Tibial nerve (tissue), 4 donors: ENCODE data around the gene ZNF331. TPM values are rescaled to one million over a fixed set of nuclear protein-coding genes. Genes with fewer than 3 reads are reported as not detected.
A peak's percentile ranks its signal among the peaks of the same experiment; 100 is the strongest.

Experiments used
- DNase-seq, 2 donors: peaks; one replicate each; pipeline ENCODE4 v3.0.0-alpha.2; 2019; ENCODE audit warnings: low spot score in 2 of 2
- H3K27ac ChIP-seq, 4 donors: fragments of 200-600 bp; sonication (generic) in 3 of 4; one replicate each; pipeline ENCODE4 v1.5.1; 2017 to 2019; ENCODE audit warnings: mild to moderate bottlenecking in 1 of 4
- H3K27me3 ChIP-seq, 2 donors: fragments of 200-600 bp; sonication (generic) in 1 of 2; one replicate each; pipeline versions ENCODE4 v1.5.1 to v1.6.0; 2017 to 2019
- H3K36me3 ChIP-seq, 3 donors: fragments of 200-600 bp; sonication (generic); one replicate each; pipeline ENCODE4 v1.5.1; 2018 to 2019
- H3K4me1 ChIP-seq, 4 donors: fragments of 200-600 bp; sonication (generic) in 3 of 4; one replicate each; pipeline ENCODE4 v1.5.1; 2017 to 2019
- H3K4me3 ChIP-seq, 4 donors: fragments of 200-600 bp; sonication (generic) in 3 of 4; one replicate each; pipeline ENCODE4 v1.5.1; 2017 to 2019; ENCODE audit warnings: mild to moderate bottlenecking in 1 of 4, moderate library complexity in 1 of 4
- H3K9me3 ChIP-seq, 4 donors: fragments of 200-600 bp; sonication (generic) in 3 of 4; one replicate each; pipeline ENCODE4 v1.5.1; 2017 to 2019
- EP300 ChIP-seq, 2 donors: sonication (generic); formaldehyde crosslinking; IDR thresholded peaks; one replicate each; pipeline ENCODE4 v1.6.1; 2017; ENCODE audit warnings: antibody characterized with exemption in 2 of 2, mild to moderate bottlenecking in 1 of 2
- POLR2A ChIP-seq, 2 donors: fragments of 450-650 bp; IDR thresholded peaks; one replicate each; pipeline ENCODE4 v1.6.1; 2017; ENCODE audit warnings: antibody characterized with exemption in 2 of 2, mild to moderate bottlenecking in 2 of 2, moderate library complexity in 2 of 2
- WGBS, 2 donors: methylation state at CpG; one replicate each; pipeline ENCODE4 v1.1.5; 2018; 5-methylcytosine and 5-hydroxymethylcytosine counted together
- total RNA-seq, 4 donors: library from RNA; depleted of rRNA; stranded (reverse); fragments of >200 nt; gene quantifications; one replicate each; pipeline ENCODE4 v1.1.0, GENCODE V29; 2016
- TF ChIP-seq, protein P1 (sequence below), 5 experiments: fragments of 200-600 bp in 3 of 5; fragments of 450-650 bp in 2 of 5; sonication (generic) in 3 of 5; IDR thresholded peaks; one replicate each; pipeline ENCODE4 v1.5.1; 2016 to 2019; ENCODE audit warnings: antibody characterized with exemption in 5 of 5, mild to moderate bottlenecking in 3 of 5, moderate library complexity in 2 of 5

Gene ZNF331
- total RNA-seq, 4 donors from 2014 or later = 27.3 to 46.8 (median 32.9) TPM

- no peaks in the 10 kb centered on the region for H3K9me3 ChIP-seq
- peak overlapping the region in 1 of 4 donors; percentile 18 for H3K4me3 ChIP-seq
- H3K27me3 ChIP-seq = no peaks in the 10 kb centered on the region
- DNase-seq = no peak
- peaks cover 0 to 8% (median 0%) of the 10 kb centered on the region in 4 donors for H3K4me1 ChIP-seq
- TF ChIP-seq, protein P1, sequence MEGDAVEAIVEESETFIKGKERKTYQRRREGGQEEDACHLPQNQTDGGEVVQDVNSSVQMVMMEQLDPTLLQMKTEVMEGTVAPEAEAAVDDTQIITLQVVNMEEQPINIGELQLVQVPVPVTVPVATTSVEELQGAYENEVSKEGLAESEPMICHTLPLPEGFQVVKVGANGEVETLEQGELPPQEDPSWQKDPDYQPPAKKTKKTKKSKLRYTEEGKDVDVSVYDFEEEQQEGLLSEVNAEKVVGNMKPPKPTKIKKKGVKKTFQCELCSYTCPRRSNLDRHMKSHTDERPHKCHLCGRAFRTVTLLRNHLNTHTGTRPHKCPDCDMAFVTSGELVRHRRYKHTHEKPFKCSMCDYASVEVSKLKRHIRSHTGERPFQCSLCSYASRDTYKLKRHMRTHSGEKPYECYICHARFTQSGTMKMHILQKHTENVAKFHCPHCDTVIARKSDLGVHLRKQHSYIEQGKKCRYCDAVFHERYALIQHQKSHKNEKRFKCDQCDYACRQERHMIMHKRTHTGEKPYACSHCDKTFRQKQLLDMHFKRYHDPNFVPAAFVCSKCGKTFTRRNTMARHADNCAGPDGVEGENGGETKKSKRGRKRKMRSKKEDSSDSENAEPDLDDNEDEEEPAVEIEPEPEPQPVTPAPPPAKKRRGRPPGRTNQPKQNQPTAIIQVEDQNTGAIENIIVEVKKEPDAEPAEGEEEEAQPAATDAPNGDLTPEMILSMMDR (IDR thresholded peaks at IDR 0.05) = no peak
- TF ChIP-seq EP300 (IDR thresholded peaks at IDR 0.05) = peak in 1 of 2 donors; percentile 14
- WGBS, 2 donors = 25 to 34% methylated on average over 7 of the region's 7 CpGs
- no peaks in the 10 kb centered on the region for H3K36me3 ChIP-seq
- H3K27ac ChIP-seq = peak overlapping the region in 1 of 4 donors; percentile 18
Measured at GRCh38 chr19:53504885-53505284, 33.1 kb upstream of the ZNF331 start.

DNA sequence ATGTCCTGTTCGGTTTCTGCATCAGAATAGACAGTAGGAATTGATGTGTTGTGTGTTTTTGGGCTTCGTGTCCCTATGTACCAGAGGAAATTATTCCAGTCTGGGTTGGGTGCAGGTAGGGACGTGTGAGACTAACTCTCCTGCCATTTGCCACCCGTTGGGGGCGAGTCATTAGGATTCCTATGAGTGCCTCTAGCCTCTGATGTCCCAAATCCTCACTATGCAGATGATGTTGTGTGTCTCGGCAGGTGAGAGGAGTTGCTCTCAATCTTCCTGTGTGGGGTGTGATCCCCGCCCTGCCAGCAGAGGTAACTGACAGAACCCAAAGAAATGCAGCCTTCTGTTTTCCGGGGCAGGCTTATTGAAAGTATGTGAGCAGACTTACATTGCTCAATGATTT, 31.2 kb upstream of the ZNF331 start:
- no peak for DNase-seq
- H3K36me3 ChIP-seq = no peaks in the 10 kb centered on the region
- H3K4me1 ChIP-seq = peaks cover 0 to 8% (median 0%) of the 10 kb centered on the region in 4 donors
- no peaks in the 10 kb centered on the region for H3K9me3 ChIP-seq
- WGBS, 2 donors = 69 to 74% methylated on average over 8 of the region's 8 CpGs
- H3K27ac ChIP-seq = no peak overlapping the region
- no peak overlapping the region for H3K4me3 ChIP-seq
- H3K27me3 ChIP-seq = no peaks in the 10 kb centered on the region
- TF ChIP-seq EP300 (IDR thresholded peaks at IDR 0.05) (no peak), POLR2A (IDR thresholded peaks at IDR 0.05) (no peak)

DNA sequence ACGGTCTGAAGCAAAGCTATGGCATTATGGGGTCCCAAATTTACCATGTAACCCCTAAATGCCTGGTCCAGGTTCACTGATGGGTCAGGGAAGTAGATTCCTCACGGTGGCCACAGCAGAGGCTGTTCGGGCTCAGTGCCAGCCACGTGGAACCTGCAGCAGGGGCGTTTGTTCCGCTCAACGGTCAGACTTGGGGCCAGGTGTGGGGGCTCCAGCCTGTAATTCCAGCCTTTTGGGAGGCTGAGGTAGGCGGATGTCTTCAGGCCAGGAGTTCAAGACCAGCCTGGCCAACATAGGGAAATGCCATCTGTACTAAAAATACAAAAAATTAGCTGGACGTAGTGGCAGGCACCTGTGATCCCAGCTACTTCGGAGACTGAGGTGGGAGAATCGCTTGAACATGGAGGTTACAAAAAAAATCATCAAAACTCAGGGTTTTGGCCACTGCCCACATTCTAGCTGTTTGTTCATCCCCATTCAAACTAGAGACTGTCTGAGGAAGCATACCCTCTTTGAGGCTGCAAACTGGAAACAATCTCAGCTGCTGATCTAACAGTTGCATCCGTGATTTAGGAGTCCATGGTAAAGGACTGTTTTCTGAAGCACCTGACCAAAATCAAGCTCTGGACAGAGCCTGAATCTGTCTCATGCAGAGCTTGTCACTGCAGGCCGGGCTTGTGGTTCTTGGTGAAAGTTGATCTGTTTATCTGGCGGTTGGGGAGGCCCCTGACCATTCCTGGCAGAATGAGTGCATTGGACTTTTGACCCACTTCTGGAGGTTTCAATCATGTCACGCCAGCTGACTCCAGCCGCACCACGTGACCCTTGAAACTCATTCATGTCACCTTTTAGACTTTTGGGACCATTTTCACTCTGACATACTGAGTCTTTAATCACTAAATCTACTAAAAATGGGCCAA, 30.2 kb upstream of the ZNF331 start:
- Histone ChIP-seq H3K27ac (no peak overlapping the region), H3K4me3 (no peak overlapping the region), H3K4me1 (peaks cover 0 to 8% (median 0%) of the 10 kb centered on the region in 4 donors), H3K27me3 (no peaks in the 10 kb centered on the region), H3K9me3 (no peaks in the 10 kb centered on the region), H3K36me3 (no peaks in the 10 kb centered on the region)
- no peak for DNase-seq
- 77% methylated on average over 17 of the region's 17 CpGs for WGBS, 2 donors
- TF ChIP-seq POLR2A (IDR thresholded peaks at IDR 0.05) = no peak
- TF ChIP-seq EP300 (IDR thresholded peaks at IDR 0.05) = no peak
- TF ChIP-seq, protein P1 (IDR thresholded peaks at IDR 0.05) = no peak

- WGBS, 2 donors = 60 to 68% methylated on average over 3 of the region's 3 CpGs
- H3K27me3 ChIP-seq = no peaks in the 10 kb centered on the region
- H3K4me1 ChIP-seq = peaks cover 0 to 8% (median 0%) of the 10 kb centered on the region in 4 donors
- H3K4me3 ChIP-seq = no peak overlapping the region
- no peak overlapping the region for H3K27ac ChIP-seq
- DNase-seq = no peak
- no peaks in the 10 kb centered on the region for H3K9me3 ChIP-seq
- no peaks in the 10 kb centered on the region for H3K36me3 ChIP-seq
- TF ChIP-seq POLR2A (IDR thresholded peaks at IDR 0.05) = no peak
- TF ChIP-seq EP300 (IDR thresholded peaks at IDR 0.05) = no peak
- TF ChIP-seq, protein P1 (IDR thresholded peaks at IDR 0.05) = no peak
Measured at GRCh38 chr19:53509443-53509842, 28.5 kb upstream of the ZNF331 start.

DNA sequence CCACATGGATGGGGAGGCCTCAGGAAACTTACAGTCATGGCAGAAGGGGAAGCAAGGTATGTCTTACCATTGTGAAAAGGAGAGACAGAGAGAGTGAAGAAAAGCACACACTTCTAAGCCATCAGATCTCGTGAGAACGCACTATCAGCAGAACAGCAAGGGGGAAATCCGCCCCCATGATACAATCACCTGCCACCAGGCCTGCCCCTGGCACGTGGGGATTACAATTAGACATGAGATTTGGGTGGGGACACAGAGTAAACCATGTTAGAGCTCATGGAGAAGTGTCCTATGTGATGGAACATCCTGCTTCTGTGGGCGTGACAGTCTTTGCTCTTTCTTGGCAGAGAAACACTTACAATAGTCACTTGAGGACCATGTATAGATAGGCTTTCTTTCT, 28.1 kb upstream of the ZNF331 start:
- no peak overlapping the region for H3K27ac ChIP-seq
- no peaks in the 10 kb centered on the region for H3K36me3 ChIP-seq
- no peaks in the 10 kb centered on the region for H3K9me3 ChIP-seq
- H3K27me3 ChIP-seq = no peaks in the 10 kb centered on the region
- DNase-seq = no peak
- 70 to 72% methylated on average over 5 of the region's 5 CpGs for WGBS, 2 donors
- no peak overlapping the region for H3K4me3 ChIP-seq
- TF ChIP-seq EP300 (IDR thresholded peaks at IDR 0.05) = no peak
- TF ChIP-seq, protein P1 (IDR thresholded peaks at IDR 0.05) = no peak
- TF ChIP-seq POLR2A (IDR thresholded peaks at IDR 0.05) = no peak
- H3K4me1 ChIP-seq = peaks cover 0 to 5% (median 0%) of the 10 kb centered on the region in 4 donors
